Lung microvascular endothelial cell (primary cell): ENCODE measurements around the gene ENTPD1. TPM values are rescaled to one million over a fixed set of nuclear protein-coding genes. Genes with fewer than 3 reads are reported as not detected.
"Not testable (repeated sequence)": the region's sequence is repeated elsewhere in the genome, so short reads cannot be mapped to it uniquely, and the experiment has no call there.

Experiments used
- DNase-seq, 2 donors: peaks; one replicate each; pipeline versions ENCODE4 v3.0.0 to v3.0.0-alpha.2; 2010; ENCODE audit warnings: low read depth in 2 of 2
- total RNA-seq: library from RNA; depleted of rRNA; stranded (reverse); fragments of >200 nt; gene quantifications from 2 replicates; pipeline ENCODE4 v1.2.1, GENCODE V29; 2014

The ENTPD1 gene
- total RNA-seq, 1 donor from 2014 or later = 2.6 TPM

GRCh38 chr10:95794195-95794594 lies 38.2 kb downstream of the ENTPD1 start:
- DNase-seq = no peak

GRCh38 chr10:95795602-95796001 lies 39.6 kb downstream of the ENTPD1 start:
- DNase-seq = peak in 1 of 2 donors; percentile 76

GRCh38 chr10:95796504-95796903 lies 40.5 kb downstream of the ENTPD1 start:
- DNase-seq = no peak

- no peak for DNase-seq
These were observed 42.3 kb downstream of the ENTPD1 start for GRCh38 chr10:95798096-95798855.

- DNase-seq = not testable (repeated sequence)
These were observed 44.3 kb downstream of the ENTPD1 start for GRCh38 chr10:95800286-95800685.

- not testable (repeated sequence) for DNase-seq
These were observed 50.9 kb downstream of the ENTPD1 start for GRCh38 chr10:95806687-95807380.

GRCh38 chr10:95808705-95809308 lies 52.8 kb downstream of the ENTPD1 start:
- not testable (repeated sequence) for DNase-seq

- no peak for DNase-seq
These were observed 53.6 kb downstream of the ENTPD1 start for GRCh38 chr10:95809370-95810197.

- no peak for DNase-seq
These were observed 54.4 kb downstream of the ENTPD1 start for GRCh38 chr10:95810198-95810976.

- DNase-seq = no peak
These were observed 57.2 kb downstream of the ENTPD1 start for GRCh38 chr10:95813054-95813685.

- DNase-seq = peak; percentile 94 to 95
These were observed 58.2 kb downstream of the ENTPD1 start for GRCh38 chr10:95814011-95814727.

GRCh38 chr10:95815133-95815532 lies 59.2 kb downstream of the ENTPD1 start:
- DNase-seq = no peak

GRCh38 chr10:95815701-95816240 lies 59.8 kb downstream of the ENTPD1 start:
- peak in 1 of 2 donors; percentile 61 for DNase-seq

- DNase-seq = no peak
These were observed 62.0 kb downstream of the ENTPD1 start for GRCh38 chr10:95818010-95818409.

- peak; percentile 72 to 94 for DNase-seq
These were observed 62.7 kb downstream of the ENTPD1 start for GRCh38 chr10:95818668-95819067.

- DNase-seq = peak; percentile 62 to 80
These were observed 63.8 kb downstream of the ENTPD1 start for GRCh38 chr10:95819620-95820329.

- DNase-seq = no peak
These were observed 64.4 kb downstream of the ENTPD1 start for GRCh38 chr10:95820363-95820762.

- no peak for DNase-seq
These were observed 65.8 kb downstream of the ENTPD1 start for GRCh38 chr10:95821720-95822119.

GRCh38 chr10:95830044-95830443 lies 74.1 kb downstream of the ENTPD1 start:
- no peak for DNase-seq
